Subcutaneous preadipocyte (primary cell): Measurements from ENCODE around the gene PPIB. TPM values are rescaled to one million over a fixed set of nuclear protein-coding genes. Genes with fewer than 3 reads are reported as not detected.

Source experiments
- small RNA-seq: library from RNA; depleted of rRNA; stranded (forward); fragments of <200 nt; gene quantifications from one replicate; pipeline ENCODE3, GENCODE V24; 2012
- total RNA-seq: library from RNA; depleted of rRNA; stranded (reverse); fragments of >200 nt; gene quantifications from 2 replicates; pipeline ENCODE4 v1.2.3, GENCODE V29; 2012

The PPIB gene
- total RNA-seq, result 772 and 937 TPM in 2 replicates

DNA sequence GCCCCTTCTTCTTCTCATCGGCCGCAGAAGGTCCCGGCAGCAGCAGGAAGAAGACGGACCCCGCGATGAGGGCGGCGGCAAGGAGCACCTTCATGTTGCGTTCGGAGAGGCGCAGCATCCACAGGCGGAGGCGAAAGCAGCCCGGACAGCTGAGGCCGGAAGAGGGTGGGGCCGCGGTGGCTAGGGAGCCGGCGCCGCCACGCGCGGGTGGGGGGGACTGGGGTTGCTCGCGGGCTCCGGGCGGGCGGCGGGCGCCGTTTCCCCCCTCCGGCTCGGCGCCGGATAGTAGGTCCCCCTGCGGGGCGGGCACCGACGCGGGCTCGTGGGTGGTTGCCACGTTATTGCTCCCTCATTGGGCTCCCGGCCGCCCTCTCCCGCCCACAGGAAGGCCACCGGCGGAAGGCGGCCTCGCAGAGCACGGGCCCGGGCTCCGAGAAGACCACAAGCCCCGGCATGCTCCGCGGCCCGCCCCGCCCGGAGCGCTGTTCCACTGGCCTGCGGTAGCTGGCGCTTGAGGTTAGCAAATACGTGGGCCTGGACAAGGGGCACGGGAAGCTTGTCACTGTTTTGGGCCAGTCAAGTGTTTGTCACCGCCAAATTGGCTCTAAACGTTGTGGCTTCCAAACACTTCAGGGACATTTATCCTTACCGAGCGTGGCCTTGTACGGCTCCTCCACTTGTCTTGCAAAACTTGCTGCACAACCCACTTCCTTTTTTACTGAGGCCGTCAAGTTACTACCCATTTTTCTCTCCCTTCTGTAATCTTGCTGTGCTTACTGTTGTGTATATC lies at the start of gene PPIB:
PPIB (minus strand) TSS at position 154 of the 790 bp plus-strand sequence; CDS start at position 118, 36 bp downstream.

DNA sequence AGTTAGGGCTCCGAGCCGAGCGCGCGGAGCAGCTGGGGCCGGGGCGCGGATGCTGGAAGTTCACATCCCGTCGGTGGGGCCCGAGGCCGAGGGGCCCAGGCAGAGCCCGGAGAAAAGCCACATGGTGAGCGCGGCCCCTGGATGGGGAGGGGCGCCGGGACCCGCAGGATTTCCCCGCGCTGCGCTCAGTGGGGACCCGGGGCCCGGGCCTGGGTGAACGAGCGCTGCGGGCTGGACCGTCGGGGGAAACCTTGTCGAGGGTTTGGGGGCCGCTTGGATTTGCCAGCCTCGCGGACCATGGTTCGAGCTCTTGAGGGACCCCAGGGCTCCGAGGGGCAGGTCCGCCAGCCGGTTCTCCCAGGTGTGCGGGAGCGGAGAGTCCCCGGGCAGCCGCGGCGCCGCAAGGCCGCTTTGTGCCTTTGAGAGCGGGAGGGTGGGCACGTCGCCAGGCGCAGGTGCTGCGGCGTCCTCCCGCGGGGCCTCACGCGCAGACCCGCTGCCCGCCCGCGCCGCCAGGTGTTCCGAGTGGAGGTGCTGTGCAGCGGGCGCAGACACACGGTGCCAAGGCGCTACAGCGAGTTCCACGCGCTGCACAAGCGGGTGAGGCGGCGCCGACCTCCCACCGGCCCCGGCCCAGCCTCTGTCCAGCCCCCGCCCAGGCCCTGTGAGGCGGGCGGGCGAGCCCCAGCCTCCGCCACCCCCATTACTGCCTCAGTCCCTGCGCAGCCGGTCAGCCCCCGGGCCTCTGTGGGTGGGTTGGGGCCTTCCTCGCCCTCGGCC lies 10.9 kb downstream of the PPIB start, which contains the start of gene SNX22:
SNX22 (plus strand) TSS at position 5 of the 780 bp plus-strand sequence; CDS start at position 50, 45 bp downstream.

Small RNA genes lying within 50 kb of the gene (small RNA-seq; reads per million reads assigned to genes)
- not detected for gene RF00019

Other genes starting within 250 kb of the PPIB start
- 0.98 and 7.0 TPM in 2 replicates for gene DAPK2, start 116.5 kb downstream of the PPIB start, total RNA-seq
- gene CIAO2A, start 69.2 kb downstream of the PPIB start, total RNA-seq, result 51.6 and 60.6 TPM in 2 replicates
- gene SNX1, start 67.0 kb downstream of the PPIB start, total RNA-seq, result 37.3 and 40.4 TPM in 2 replicates
- gene SNX22, start 11.3 kb downstream of the PPIB start, total RNA-seq, result under 0.01 and 0.39 TPM in 2 replicates
- 22.0 and 39.7 TPM in 2 replicates for gene CSNK1G1, start 193.2 kb upstream of the PPIB start, total RNA-seq
- 44.6 and 60.3 TPM in 2 replicates for gene PCLAF, start 218.4 kb upstream of the PPIB start, total RNA-seq
- 5.5 and 8.0 TPM in 2 replicates for gene TRIP4, start 224.8 kb upstream of the PPIB start, total RNA-seq